Right atrium auricular region (tissue), 2 donors: ENCODE data around the gene EXOC4. TPM values are rescaled to one million over a fixed set of nuclear protein-coding genes. Genes with fewer than 3 reads are reported as not detected.

Experiments
- DNase-seq: peaks from one replicate; pipeline ENCODE4 v3.0.0-alpha.2; 2019; ENCODE audit warnings: low spot score
- H3K27ac ChIP-seq, 2 donors: fragments of 200-600 bp; sonication (generic); 1 replicate in 1 of 2; 2 replicates in 1 of 2; pipeline ENCODE4 v1.5.1; 2016 to 2019
- H3K27me3 ChIP-seq, 2 donors: fragments of 200-600 bp; sonication (generic); one replicate each; pipeline versions ENCODE4 v1.5.1 to v1.6.0; 2017 to 2019
- H3K36me3 ChIP-seq: fragments of 200-600 bp; sonication (generic); one replicate; pipeline ENCODE4 v1.5.1; 2016
- H3K4me1 ChIP-seq, 2 donors: fragments of 200-600 bp; sonication (generic); one replicate each; pipeline versions ENCODE4 v1.5.1 to v1.6.0; 2017 to 2019
- H3K4me3 ChIP-seq, 2 donors: fragments of 200-600 bp; sonication (generic); 1 replicate in 1 of 2; 2 replicates in 1 of 2; pipeline ENCODE4 v1.5.1; 2017 to 2019; ENCODE audit warnings: mild to moderate bottlenecking in 1 of 2, moderate library complexity in 1 of 2
- H3K9me3 ChIP-seq, 2 donors: fragments of 200-600 bp; sonication (generic); one replicate each; pipeline ENCODE4 v1.5.1; 2019
- total RNA-seq, 2 donors: library from RNA; depleted of rRNA; stranded (reverse); fragments of >200 nt; gene quantifications; one replicate each; pipeline ENCODE4 v1.1.0, GENCODE V29; 2016
- TF ChIP-seq, protein P1 (sequence below), 2 donors: fragments of 200-600 bp; sonication (generic); IDR thresholded peaks; one replicate each; pipeline ENCODE4 v1.5.1; 2019; ENCODE audit warnings: antibody characterized with exemption in 2 of 2

EXOC4 gene
- total RNA-seq, 2 donors from 2014 or later: 24.7 to 30.6 TPM

DNA sequence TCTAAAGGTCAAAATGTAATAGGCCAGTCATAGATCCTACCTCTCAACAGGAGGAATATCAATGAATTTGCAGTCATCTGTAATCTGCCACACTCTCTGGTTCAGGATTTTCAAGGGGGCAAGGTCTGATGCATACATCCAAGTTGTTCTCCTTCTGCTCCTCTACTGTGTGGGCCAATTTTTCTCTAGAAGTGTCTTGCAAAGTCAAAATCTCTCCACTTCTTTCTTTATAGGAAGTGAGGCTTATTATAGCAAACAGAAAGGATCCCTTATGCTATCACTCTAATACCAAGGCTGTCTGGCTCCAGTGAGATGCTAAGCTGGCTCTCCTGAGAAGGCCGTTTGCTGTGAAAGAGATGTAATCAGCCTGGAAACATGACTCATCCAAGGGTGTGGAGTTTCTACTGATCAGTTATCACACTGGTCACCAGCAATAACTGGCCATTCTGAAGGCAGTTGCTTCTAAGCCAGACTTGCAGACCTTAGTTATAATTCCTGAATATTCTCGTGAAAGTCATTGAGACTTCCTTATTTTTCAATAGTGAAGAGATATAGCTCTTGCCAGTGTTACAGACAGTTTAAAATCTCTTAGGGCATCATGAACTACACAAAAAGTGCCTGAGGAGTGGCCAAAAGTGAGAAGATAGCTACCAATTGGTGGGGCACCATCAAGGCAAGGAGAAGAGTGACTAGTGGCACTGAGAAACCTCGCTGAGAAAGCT lies 831.0 kb downstream of the EXOC4 start:
- Histone ChIP-seq H3K27me3 (no peaks in the 10 kb centered on the region), H3K9me3 (peaks cover 0 to 10% of the 10 kb centered on the region in 2 donors), H3K4me3 (no peak overlapping the region), H3K27ac (no peak overlapping the region), H3K36me3 (no peaks in the 10 kb centered on the region), H3K4me1 (no peaks in the 10 kb centered on the region)
- TF ChIP-seq, protein P1, sequence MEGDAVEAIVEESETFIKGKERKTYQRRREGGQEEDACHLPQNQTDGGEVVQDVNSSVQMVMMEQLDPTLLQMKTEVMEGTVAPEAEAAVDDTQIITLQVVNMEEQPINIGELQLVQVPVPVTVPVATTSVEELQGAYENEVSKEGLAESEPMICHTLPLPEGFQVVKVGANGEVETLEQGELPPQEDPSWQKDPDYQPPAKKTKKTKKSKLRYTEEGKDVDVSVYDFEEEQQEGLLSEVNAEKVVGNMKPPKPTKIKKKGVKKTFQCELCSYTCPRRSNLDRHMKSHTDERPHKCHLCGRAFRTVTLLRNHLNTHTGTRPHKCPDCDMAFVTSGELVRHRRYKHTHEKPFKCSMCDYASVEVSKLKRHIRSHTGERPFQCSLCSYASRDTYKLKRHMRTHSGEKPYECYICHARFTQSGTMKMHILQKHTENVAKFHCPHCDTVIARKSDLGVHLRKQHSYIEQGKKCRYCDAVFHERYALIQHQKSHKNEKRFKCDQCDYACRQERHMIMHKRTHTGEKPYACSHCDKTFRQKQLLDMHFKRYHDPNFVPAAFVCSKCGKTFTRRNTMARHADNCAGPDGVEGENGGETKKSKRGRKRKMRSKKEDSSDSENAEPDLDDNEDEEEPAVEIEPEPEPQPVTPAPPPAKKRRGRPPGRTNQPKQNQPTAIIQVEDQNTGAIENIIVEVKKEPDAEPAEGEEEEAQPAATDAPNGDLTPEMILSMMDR (IDR thresholded peaks at IDR 0.05): no peak
- DNase-seq: no peak

DNA sequence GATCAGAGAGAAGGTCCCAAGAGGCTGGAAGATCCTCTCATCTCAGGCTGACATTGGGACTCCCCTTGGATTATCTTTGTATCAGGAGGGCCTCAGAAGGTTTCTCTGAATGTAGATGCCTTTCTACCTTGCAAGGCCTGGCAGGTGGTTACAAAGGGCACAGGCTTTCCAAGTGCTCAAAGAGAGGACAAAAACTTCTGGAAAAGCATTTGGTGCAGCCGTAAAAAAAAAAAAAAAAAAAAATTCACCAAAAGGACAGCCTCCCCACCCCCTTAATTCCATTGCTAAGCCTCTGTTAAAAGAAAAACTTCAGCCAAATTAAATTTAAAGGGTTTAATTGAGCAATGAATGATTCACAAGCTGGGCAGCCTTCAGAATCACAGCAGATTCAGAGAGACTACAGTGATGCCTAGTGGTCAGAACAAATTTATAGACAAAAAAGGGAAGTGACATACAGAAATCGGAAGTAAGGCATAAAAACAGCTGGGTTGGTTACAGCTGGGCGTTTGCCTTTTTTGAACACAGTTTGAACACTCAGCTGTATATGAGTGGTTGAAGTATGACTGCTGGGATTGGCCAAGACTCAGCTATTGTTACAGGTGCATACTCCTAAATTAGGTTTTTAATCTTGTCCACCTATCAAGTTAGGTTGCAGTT lies 831.7 kb downstream of the EXOC4 start:
- TF ChIP-seq, protein P1 (IDR thresholded peaks at IDR 0.05): no peak
- no peak overlapping the region for H3K27ac ChIP-seq
- no peaks in the 10 kb centered on the region for H3K27me3 ChIP-seq
- no peak overlapping the region for H3K4me3 ChIP-seq
- peaks cover 0 to 17% of the 10 kb centered on the region in 2 donors for H3K9me3 ChIP-seq
- no peak for DNase-seq
- H3K4me1 ChIP-seq: no peaks in the 10 kb centered on the region
- H3K36me3 ChIP-seq: no peaks in the 10 kb centered on the region

DNA sequence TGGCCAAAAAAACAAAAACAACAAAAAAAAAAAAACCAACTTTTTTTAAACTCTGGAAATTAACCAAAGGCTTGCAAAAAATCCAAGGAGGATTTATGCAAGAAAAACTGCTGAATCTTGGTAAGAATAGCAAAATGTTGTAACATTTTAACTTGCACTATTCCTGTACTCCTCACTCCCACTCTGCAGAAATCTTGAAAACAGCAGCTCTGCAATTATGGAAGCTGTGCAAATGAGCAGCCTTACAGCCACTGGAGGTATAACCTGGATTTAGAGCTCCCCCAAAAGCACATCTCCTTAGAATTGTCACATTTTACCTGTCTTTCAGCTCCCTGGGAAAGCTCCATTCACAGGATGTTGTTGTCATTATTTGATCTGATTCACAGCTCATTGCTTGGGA lies 832.4 kb downstream of the EXOC4 start:
- Histone ChIP-seq H3K4me3 (no peak overlapping the region), H3K4me1 (no peaks in the 10 kb centered on the region), H3K27ac (no peak overlapping the region), H3K27me3 (no peaks in the 10 kb centered on the region), H3K36me3 (no peaks in the 10 kb centered on the region), H3K9me3 (peaks cover 0 to 24% of the 10 kb centered on the region in 2 donors)
- DNase-seq: no peak
- TF ChIP-seq, protein P1 (IDR thresholded peaks at IDR 0.05): no peak

DNA sequence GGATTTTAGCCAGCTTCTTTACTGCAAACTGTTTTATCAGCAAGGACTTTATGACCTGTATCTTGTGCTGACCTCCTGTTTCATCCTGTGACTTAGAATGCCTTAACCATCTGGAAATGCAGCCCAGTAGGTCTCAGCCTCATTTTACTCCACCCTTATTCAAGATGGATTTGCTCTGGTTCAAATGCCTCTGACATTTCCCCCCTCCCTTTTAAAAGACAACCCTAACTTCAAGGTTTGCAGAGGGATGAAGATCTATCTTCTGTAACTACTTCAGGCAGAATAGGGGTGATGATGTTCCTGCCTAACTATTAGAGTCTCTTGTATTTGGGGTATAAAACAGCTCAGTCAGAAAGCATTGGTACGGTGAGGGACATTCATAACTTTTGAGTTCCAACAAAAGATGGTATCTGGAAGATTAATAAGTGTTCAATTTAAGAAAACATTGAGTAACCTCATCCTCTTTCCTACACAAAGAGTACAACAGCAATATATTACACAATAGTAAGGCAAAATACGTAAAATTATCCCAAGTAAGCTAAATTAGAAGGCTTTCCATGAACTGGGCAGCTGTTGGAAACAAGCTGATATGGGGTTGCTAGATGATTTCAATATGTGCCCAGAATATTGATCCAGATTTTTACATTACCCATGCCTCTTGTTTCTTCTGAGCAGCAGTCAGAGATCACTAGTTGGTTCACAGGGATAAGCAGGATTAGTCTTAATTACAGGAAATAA lies 834.3 kb downstream of the EXOC4 start:
- no peak overlapping the region for H3K27ac ChIP-seq
- peaks cover 0 to 24% of the 10 kb centered on the region in 2 donors for H3K9me3 ChIP-seq
- H3K27me3 ChIP-seq: no peaks in the 10 kb centered on the region
- no peak for DNase-seq
- TF ChIP-seq, protein P1 (IDR thresholded peaks at IDR 0.05): no peak
- no peak overlapping the region for H3K4me3 ChIP-seq
- no peaks in the 10 kb centered on the region for H3K36me3 ChIP-seq
- H3K4me1 ChIP-seq: no peaks in the 10 kb centered on the region

DNA sequence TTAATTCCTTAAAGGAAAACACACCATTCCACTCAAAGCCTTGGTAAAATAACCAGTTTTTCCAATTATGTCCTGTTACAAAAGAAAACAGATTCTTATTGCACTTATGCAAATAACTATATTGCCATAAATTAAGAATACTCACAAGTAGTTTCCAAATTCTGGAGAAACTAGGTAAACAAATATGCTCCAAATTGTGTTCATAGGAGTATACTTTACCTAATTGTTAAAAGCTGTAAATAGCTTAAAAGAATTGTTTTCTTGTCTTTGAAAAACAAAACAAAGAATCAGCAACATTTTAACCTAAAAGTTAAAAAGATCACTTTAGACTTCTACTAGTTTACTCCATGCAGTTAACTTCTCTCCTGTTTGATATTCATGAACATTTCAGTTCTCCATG lies 835.3 kb downstream of the EXOC4 start:
- DNase-seq: no peak
- no peaks in the 10 kb centered on the region for H3K4me1 ChIP-seq
- peaks cover 0 to 24% of the 10 kb centered on the region in 2 donors for H3K9me3 ChIP-seq
- H3K27me3 ChIP-seq: no peaks in the 10 kb centered on the region
- no peaks in the 10 kb centered on the region for H3K36me3 ChIP-seq
- TF ChIP-seq, protein P1 (IDR thresholded peaks at IDR 0.05): no peak
- no peak overlapping the region for H3K4me3 ChIP-seq
- no peak overlapping the region for H3K27ac ChIP-seq
